Gastrocnemius medialis (tissue), 4 donors: ENCODE measurements around the gene GMPPA. TPM values are rescaled to one million over a fixed set of nuclear protein-coding genes. Genes with fewer than 3 reads are reported as not detected.

ENCODE experiments used
- ATAC-seq, 2 donors: fragments of 150-250 bp; one replicate each; pipeline ENCODE4 v1.9.1; 2016
- DNase-seq, 2 donors: peaks; one replicate each; pipeline ENCODE4 v3.0.0-alpha.2; 2019
- H3K27ac ChIP-seq, 4 donors: fragments of 200-600 bp; sonication (generic); 1 replicate in 1 of 4; 2 replicates in 3 of 4; pipeline ENCODE4 v1.5.1; 2016 to 2018; ENCODE audit warnings: mild to moderate bottlenecking in 2 of 4, moderate library complexity in 1 of 4
- H3K27me3 ChIP-seq, 3 donors: fragments of 200-600 bp; sonication (generic) in 2 of 3; 1 replicate in 1 of 3; 2 replicates in 2 of 3; pipeline versions ENCODE4 v1.5.1 to v1.6.0; 2016 to 2019; ENCODE audit warnings: mild to moderate bottlenecking in 1 of 3, moderate library complexity in 1 of 3
- H3K36me3 ChIP-seq, 2 donors: fragments of 200-600 bp; sonication (generic) in 1 of 2; one replicate each; pipeline ENCODE4 v1.5.1; 2017 to 2018
- H3K4me1 ChIP-seq, 2 donors: fragments of 200-600 bp; sonication (generic) in 1 of 2; one replicate each; pipeline ENCODE4 v1.5.1; 2016 to 2017; ENCODE audit warnings: mild to moderate bottlenecking in 2 of 2
- H3K4me3 ChIP-seq, 4 donors: fragments of 200-600 bp; sonication (generic) in 3 of 4; 1 replicate in 1 of 4; 2 replicates in 3 of 4; pipeline ENCODE4 v1.5.1; 2016 to 2019; ENCODE audit warnings: mild to moderate bottlenecking in 2 of 4
- H3K9me3 ChIP-seq, 3 donors: fragments of 200-600 bp; sonication (generic) in 2 of 3; 1 replicate in 1 of 3; 2 replicates in 2 of 3; pipeline ENCODE4 v1.5.1; 2016 to 2019
- CTCF ChIP-seq, 5 experiments: fragments of 450-650 bp in 3 of 5; fragments of 200-600 bp in 2 of 5; sonication (generic) in 2 of 5; IDR thresholded peaks in 4 of 5; conservative IDR thresholded peaks in 1 of 5; 1 replicate in 4 of 5; 2 replicates in 1 of 5; pipeline ENCODE4 v1.5.1; 2016 to 2019; ENCODE audit warnings: antibody characterized with exemption in 5 of 5, mild to moderate bottlenecking in 3 of 5, moderate library complexity in 3 of 5
- POLR2A ChIP-seq, 2 donors: fragments of 450-650 bp; IDR thresholded peaks; one replicate each; pipeline ENCODE4 v1.6.1; 2017; ENCODE audit warnings: antibody characterized with exemption in 2 of 2, mild to moderate bottlenecking in 2 of 2, moderate library complexity in 2 of 2
- in situ Hi-C, 4 donors: fragments of 200-750 bp; cut with MboI; loops; one replicate each; pipeline versions ENCODE4 v1.15.0 to v1.8.0; 2017; ENCODE audit warnings: low sequenced_read_pairs in 4 of 4
- intact Hi-C: fragments of 100-400 bp; cut with DNase I; formaldehyde crosslinking; loops from one replicate; pipeline ENCODE4 v1.15.1; 2023; ENCODE audit warnings: low total_unique reads
- total RNA-seq, 4 donors: library from RNA; depleted of rRNA; stranded (reverse); fragments of >200 nt; gene quantifications; one replicate each; pipeline versions ENCODE4 v1.1.0 to v1.2.3, GENCODE V29; 2016

Gene GMPPA
- total RNA-seq, 4 donors from 2014 or later = 18.0 to 25.8 (median 24.4) TPM

- TF ChIP-seq CTCF (IDR thresholded peaks at IDR 0.05 in 4 of 5, conservative IDR thresholded peaks at IDR 0.05 in 1 of 5) (no peak), POLR2A (IDR thresholded peaks at IDR 0.05) (no peak)
- Histone ChIP-seq H3K9me3 (no peaks in the 10 kb centered on the region), H3K36me3 (peaks cover 0 to 45% of the 10 kb centered on the region in 2 donors), H3K4me1 (peaks cover 7 to 10% of the 10 kb centered on the region in 2 donors), H3K27me3 (peaks cover 0 to 13% (median 5%) of the 10 kb centered on the region in 3 donors), H3K4me3 (no peak overlapping the region), H3K27ac (no peak overlapping the region)
- in situ Hi-C loops = no loop called here
- no peak for ATAC-seq
- no peak for DNase-seq
- intact Hi-C loops = no loop called here
Measured at GRCh38 chr2:219506153-219506801, 7.6 kb downstream of the GMPPA start.

GRCh38 chr2:219506802-219507526 lies 8.3 kb downstream of the GMPPA start:
- TF ChIP-seq CTCF (IDR thresholded peaks at IDR 0.05 in 4 of 5, conservative IDR thresholded peaks at IDR 0.05 in 1 of 5) (no peak), POLR2A (IDR thresholded peaks at IDR 0.05) (no peak)
- no peak overlapping the region for H3K27ac ChIP-seq
- ATAC-seq = no peak

GRCh38 chr2:219507581-219508443 lies 9.1 kb downstream of the GMPPA start:
- peaks cover 7 to 10% of the 10 kb centered on the region in 2 donors for H3K4me1 ChIP-seq
- in situ Hi-C loops = no loop called here

More at GRCh38 chr2:219506802-219507526, 8.3 kb downstream of the GMPPA start:
- Histone ChIP-seq H3K36me3 (peaks cover 0 to 38% of the 10 kb centered on the region in 2 donors), H3K4me1 (peaks cover 7 to 10% of the 10 kb centered on the region in 2 donors), H3K4me3 (no peak overlapping the region), H3K9me3 (no peaks in the 10 kb centered on the region), H3K27me3 (peaks cover 1 to 17% (median 11%) of the 10 kb centered on the region in 3 donors)
- no peak for DNase-seq
- in situ Hi-C loops (no loop called here), intact Hi-C loops (no loop called here)

GRCh38 chr2:219508444-219508734 lies 9.7 kb downstream of the GMPPA start:
- peaks cover 13 to 23% (median 20%) of the 10 kb centered on the region in 3 donors for H3K27me3 ChIP-seq
- no peak overlapping the region for H3K27ac ChIP-seq
- intact Hi-C loops = no loop called here
- peaks cover 0 to 29% of the 10 kb centered on the region in 2 donors for H3K36me3 ChIP-seq
- in situ Hi-C loops = no loop called here
- H3K9me3 ChIP-seq = no peaks in the 10 kb centered on the region
- no peak overlapping the region for H3K4me3 ChIP-seq
- TF ChIP-seq CTCF (IDR thresholded peaks at IDR 0.05 in 4 of 5, conservative IDR thresholded peaks at IDR 0.05 in 1 of 5) = no peak
- no peak for TF ChIP-seq POLR2A (IDR thresholded peaks at IDR 0.05)
- DNase-seq = no peak
- no peak for ATAC-seq
- H3K4me1 ChIP-seq = peaks cover 7 to 10% of the 10 kb centered on the region in 2 donors

More at GRCh38 chr2:219507581-219508443, 9.1 kb downstream of the GMPPA start:
- no peaks in the 10 kb centered on the region for H3K9me3 ChIP-seq
- TF ChIP-seq CTCF (IDR thresholded peaks at IDR 0.05 in 4 of 5, conservative IDR thresholded peaks at IDR 0.05 in 1 of 5) (no peak), POLR2A (IDR thresholded peaks at IDR 0.05) (no peak)
- intact Hi-C loops = no loop called here
- H3K36me3 ChIP-seq = peaks cover 0 to 30% of the 10 kb centered on the region in 2 donors
- ATAC-seq (no peak), DNase-seq (no peak)
- no peak overlapping the region for H3K27ac ChIP-seq
- peaks cover 10 to 20% (median 14%) of the 10 kb centered on the region in 3 donors for H3K27me3 ChIP-seq
- H3K4me3 ChIP-seq = no peak overlapping the region
